Measurements from ENCODE around the gene ABHD3.

DNA sequence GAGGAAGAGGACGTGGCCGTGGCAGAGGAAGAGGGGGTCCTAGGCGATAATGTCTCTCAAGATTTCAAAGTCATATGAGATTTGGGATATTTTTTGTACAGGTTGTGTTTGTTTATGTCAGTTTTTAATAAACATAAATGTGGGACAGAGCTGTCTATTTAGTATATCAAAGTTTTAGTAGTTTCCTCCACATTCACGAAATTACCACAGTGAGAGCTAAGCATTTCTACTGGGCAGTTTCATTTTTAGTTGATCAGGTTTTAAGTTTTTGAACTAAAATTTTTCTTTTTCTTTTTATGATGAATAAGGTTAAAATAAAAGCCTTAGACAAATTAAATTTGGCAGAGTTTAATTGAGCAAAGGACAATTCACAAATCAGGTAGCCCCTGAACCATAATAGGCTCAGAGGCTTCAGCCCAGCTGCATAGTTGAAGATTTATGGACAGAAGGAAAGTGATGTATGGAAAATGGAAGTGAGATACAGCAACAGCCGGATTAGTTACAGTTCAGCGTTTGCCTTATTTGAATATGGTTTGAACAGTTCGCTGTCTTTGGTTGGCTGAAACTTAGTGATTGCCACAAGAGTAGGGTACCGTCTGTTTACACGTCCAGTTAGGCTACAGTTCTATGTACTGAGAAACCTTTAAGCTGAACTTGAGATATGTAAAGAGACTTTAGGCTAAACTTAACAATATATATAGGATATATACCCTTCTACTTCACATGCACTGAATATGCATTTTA, 75.3 kb downstream of the ABHD3 start:
- TF ChIP-seq, protein P1, sequence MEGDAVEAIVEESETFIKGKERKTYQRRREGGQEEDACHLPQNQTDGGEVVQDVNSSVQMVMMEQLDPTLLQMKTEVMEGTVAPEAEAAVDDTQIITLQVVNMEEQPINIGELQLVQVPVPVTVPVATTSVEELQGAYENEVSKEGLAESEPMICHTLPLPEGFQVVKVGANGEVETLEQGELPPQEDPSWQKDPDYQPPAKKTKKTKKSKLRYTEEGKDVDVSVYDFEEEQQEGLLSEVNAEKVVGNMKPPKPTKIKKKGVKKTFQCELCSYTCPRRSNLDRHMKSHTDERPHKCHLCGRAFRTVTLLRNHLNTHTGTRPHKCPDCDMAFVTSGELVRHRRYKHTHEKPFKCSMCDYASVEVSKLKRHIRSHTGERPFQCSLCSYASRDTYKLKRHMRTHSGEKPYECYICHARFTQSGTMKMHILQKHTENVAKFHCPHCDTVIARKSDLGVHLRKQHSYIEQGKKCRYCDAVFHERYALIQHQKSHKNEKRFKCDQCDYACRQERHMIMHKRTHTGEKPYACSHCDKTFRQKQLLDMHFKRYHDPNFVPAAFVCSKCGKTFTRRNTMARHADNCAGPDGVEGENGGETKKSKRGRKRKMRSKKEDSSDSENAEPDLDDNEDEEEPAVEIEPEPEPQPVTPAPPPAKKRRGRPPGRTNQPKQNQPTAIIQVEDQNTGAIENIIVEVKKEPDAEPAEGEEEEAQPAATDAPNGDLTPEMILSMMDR (conservative IDR thresholded peaks at IDR 0.05; ENCODE audit: low read length): no peak
- no peak for TF ChIP-seq EZH2phosphoT487 (IDR thresholded peaks at IDR 0.05; ENCODE audit: borderline replicate concordance)
